HFF-Myc (cell line): ENCODE results near the gene CDH4.

ENCODE experiments used
- DNase-seq: peaks from one replicate; pipeline ENCODE4 v3.0.0-alpha.2; 2011; ENCODE audit warnings: low read depth; ENCODE audit errors: extremely low read depth
- H3K4me3 ChIP-seq: replicated peaks from 2 replicates; pipeline ENCODE4 v1.5.1; 2011; ENCODE audit warnings: low read depth, mild to moderate bottlenecking, control low read depth, low read length
- TF ChIP-seq, protein P1 (sequence below): IDR thresholded peaks from 2 replicates; pipeline ENCODE4 v1.5.1; 2012; ENCODE audit warnings: mild to moderate bottlenecking, low read depth, low read length, control low read depth; ENCODE audit errors: missing control alignments

Gene CDH4

DNA sequence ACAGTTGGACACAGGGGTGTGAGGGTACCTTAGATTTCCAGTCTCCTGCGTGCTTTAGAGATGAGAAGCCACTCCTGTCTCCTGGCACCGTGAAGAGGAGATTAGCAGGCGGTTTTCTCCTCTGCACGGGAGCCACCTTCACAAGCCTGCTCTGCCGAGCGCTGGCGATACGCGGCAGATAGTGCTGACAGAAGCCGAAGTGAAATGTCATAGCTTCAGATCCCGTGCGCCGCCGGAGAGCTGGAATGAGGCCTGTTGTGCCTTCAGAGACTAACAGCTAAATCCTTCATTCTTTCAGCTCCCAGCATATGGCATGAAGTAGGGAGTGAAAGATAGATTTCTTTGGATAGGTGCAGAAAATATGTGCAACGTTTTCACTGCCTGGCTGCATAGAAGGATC, 442.6 kb downstream of the CDH4 start:
- TF ChIP-seq, protein P1, sequence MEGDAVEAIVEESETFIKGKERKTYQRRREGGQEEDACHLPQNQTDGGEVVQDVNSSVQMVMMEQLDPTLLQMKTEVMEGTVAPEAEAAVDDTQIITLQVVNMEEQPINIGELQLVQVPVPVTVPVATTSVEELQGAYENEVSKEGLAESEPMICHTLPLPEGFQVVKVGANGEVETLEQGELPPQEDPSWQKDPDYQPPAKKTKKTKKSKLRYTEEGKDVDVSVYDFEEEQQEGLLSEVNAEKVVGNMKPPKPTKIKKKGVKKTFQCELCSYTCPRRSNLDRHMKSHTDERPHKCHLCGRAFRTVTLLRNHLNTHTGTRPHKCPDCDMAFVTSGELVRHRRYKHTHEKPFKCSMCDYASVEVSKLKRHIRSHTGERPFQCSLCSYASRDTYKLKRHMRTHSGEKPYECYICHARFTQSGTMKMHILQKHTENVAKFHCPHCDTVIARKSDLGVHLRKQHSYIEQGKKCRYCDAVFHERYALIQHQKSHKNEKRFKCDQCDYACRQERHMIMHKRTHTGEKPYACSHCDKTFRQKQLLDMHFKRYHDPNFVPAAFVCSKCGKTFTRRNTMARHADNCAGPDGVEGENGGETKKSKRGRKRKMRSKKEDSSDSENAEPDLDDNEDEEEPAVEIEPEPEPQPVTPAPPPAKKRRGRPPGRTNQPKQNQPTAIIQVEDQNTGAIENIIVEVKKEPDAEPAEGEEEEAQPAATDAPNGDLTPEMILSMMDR: no peak
- H3K4me3 ChIP-seq: no peak overlapping the region
- DNase-seq: no peak

DNA sequence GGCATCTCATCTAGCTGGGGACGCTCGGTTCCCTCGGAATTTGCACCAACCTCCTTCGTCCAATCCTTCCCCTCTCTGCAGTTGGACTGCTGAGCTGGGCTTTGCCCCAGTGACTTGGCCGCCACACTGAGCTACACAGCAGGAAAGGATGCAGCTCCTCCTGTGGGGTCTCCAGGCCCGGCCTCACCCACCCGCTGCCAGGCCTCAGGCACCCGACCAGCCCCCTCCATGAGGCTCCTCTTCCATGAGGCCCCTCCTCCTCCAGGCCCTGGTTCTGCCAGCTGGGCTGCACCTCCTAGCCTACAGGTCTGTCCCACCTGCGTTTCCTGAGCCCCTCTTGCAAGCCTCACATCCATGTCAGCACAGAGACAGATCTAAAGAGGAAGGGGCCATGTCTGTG, 443.7 kb downstream of the CDH4 start:
- no peak for DNase-seq
- TF ChIP-seq, protein P1: no peak
- no peak overlapping the region for H3K4me3 ChIP-seq

DNA sequence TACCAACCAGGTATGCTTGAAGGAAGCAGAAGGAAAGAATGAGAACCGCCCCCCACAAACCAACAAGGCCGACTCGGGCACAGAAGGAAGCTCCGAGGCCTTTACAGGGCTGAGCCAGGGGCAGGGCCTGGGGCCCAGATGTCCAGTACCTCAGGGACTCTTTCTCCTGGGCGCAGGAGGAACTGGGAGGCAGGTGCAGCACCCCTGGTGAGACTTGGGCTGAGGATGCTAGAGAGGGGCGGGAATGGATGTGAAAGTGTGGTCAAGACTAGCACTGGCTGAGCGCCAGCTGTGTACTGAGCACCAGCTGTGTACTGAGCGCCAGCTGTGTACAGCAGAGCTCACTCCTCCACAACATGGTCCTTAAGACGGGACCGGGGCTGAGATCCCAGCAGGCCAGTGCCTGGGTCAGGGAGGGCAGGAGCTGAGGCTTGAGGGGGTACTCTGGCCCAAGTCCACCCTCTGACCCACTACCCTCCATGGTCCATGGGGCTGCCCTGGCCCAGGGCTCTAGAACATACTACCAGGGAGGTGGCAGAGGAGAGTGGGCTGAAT, 444.2 kb downstream of the CDH4 start:
- TF ChIP-seq, protein P1: no peak
- no peak overlapping the region for H3K4me3 ChIP-seq

DNA sequence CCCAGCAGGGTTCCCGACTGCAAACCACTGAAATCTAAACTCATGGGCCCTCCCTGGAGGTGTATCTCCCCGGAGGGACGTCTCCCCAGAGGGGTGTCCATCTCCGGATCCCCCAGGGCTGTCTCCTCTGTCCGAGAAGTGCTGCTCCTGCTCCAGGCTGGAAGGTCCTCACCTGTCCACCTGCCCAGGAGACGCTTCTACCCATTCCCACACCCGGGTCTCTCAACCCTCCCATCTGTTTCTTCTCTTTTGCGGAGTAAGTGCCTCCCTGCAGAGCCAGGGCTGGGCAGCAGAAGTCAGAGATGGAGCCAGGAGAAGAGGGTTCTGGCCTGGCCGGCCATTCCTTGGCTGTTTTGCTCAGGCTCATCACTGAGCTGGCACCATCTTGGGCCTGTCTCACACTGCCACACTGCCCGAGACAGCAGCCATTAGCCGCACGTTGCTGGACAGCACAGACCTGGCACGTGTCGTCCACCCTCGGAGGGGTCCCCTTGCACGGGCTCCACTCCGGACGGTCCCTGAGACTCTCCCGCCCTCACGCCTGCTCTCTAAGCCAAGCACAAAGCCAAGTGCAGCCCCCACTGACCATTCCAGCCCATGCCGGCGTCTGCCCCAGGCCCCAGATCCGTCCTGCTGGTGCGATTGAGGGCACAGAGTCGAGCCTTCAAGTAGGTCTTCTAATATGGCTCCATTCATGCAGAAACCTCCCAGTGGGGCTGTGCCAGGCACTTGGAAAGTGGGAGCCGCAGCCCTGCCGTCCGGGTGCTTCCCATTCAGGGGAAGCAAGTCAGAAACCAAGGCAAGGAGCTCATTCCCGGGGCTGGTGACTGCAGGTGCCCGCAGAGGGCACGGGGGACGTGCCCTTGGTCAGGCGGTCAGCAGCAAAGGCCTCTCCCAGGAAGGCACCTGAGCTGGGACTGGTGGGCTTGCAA, 445.9 kb downstream of the CDH4 start:
- DNase-seq: no peak
- no peak overlapping the region for H3K4me3 ChIP-seq
- TF ChIP-seq, protein P1: no peak

More for the DNA sequence above, 444.2 kb downstream of the CDH4 start:
- no peak for DNase-seq

DNA sequence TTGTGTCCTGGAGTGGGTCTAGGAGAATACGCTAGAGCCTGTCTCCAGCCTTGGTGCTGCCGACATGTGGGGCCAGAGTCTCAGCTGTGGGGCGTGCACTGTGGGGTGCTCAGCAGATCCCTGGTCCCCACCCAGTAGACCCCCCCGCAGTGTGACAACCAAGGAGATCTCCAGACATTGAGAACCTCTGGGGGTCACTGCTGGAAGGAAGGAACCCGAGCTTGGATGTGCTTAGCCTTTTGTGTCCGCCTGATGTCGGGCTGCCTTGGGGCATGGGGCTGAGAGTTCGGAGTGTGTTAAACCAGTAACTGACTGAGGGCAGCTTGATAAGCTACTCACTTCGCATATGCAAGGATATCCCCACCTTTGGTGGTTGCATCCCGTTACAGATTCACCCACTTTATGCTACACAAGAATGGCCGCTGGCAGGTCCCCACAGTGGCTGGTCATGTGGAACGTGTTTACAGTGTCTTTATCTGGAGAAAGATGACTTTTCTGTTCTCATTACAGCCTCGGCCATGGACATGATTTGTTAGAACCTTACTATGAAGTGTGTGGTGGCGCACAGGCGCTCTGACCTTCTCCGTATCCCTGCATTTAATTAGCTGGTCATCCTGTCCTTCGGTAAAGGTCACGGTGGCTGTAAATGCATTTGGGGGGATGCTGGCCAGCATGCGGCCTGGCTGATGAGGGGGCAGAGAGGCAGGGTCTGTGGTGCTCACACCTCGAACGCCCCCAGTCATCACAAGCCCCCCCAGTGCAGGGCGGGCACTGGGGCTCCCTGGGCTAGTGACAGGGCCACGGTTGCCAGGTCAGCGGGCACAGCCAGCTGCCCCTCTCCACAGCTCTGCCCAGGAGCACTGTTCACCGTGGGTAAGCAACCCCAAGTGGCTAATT, 446.8 kb downstream of the CDH4 start:
- TF ChIP-seq, protein P1: no peak
- DNase-seq: no peak
- no peak overlapping the region for H3K4me3 ChIP-seq

DNA sequence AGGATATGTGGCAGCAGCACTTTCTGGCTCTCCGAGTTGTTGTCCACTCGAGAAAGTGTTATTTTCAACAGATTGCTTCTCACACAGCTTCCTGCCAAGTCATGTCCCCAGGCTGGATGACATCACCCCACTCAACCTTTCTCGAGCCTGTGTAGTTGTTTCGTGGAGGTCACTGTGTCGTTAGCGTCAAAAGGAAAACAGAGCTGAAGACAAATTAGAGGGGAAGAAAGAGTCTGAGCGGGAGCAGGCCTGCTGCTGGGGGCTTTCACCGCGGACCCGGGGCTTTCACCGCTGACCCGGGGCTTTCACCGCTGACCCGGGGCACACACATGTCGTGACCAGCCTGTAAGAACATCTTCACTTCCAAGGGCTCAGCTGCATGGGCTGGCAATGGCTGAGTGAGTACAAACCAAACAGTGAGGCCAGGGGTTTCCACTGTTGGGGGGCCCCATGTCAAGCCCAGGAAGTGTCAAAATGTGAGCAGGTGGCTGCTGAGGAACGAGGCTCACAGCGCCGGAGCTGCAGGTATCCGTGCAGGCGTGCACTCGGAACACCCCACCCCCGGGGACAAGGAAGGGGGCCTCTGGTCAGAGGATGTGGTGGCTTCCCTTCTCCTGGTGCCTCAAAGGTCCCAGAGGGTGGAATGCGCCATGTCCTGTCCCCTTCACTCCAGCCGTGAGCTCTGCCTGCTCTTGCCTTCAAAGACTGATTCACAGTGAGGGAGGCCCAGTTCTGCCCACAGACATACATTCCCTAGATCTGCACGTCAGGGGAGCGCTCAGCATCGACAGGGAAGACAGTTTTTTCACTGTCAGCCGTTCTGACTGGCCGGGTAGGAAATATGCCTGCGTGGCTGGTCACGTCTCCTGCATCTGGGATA, 447.7 kb downstream of the CDH4 start:
- no peak for DNase-seq
- TF ChIP-seq, protein P1: no peak
- H3K4me3 ChIP-seq: no peak overlapping the region
